T-helper 2 cell treated with Interferon-gamma antibody and Interleukin-4, amounts not matched to agents 5 μg/mL and 100 μg/mL, for 36 hours (primary cell): ENCODE data around the gene CAMKMT.

ENCODE experiments used
- DNase-seq: peaks from one replicate; pipeline ENCODE4 v3.0.0; 2021; ENCODE audit warnings: low spot score
- H3K27ac Mint-ChIP-seq: one replicate; pipeline ENCODE4 v1.8.0; 2021; ENCODE audit warnings: mild to moderate bottlenecking, mixed read lengths
- H3K27me3 Mint-ChIP-seq: one replicate; pipeline ENCODE4 v1.8.0; 2021; ENCODE audit warnings: low read depth, mixed read lengths
- H3K36me3 Mint-ChIP-seq: one replicate; pipeline ENCODE4 v1.8.0; 2021; ENCODE audit warnings: low read depth, mixed read lengths
- H3K4me1 Mint-ChIP-seq: one replicate; pipeline ENCODE4 v1.8.0; 2021; ENCODE audit warnings: low read depth, mixed read lengths
- H3K4me3 Mint-ChIP-seq: one replicate; pipeline ENCODE4 v1.8.0; 2022; ENCODE audit warnings: mild to moderate bottlenecking, moderate library complexity, mixed read lengths
- H3K9me3 Mint-ChIP-seq: one replicate; pipeline ENCODE4 v1.8.0; 2021; ENCODE audit warnings: mixed read lengths

The CAMKMT gene

GRCh38 chr2:44526352-44526751, 164.6 kb downstream of the CAMKMT start:
- Mint-ChIP-seq H3K9me3 (peaks cover 9% of the 10 kb centered on the region), H3K27me3 (no peaks in the 10 kb centered on the region), H3K36me3 (peaks cover 5% of the 10 kb centered on the region), H3K4me3 (no peak overlapping the region), H3K27ac (no peak overlapping the region), H3K4me1 (no peaks in the 10 kb centered on the region)
- no peak for DNase-seq

GRCh38 chr2:44528595-44528994, 166.8 kb downstream of the CAMKMT start:
- H3K27ac Mint-ChIP-seq, result no peak overlapping the region
- H3K36me3 Mint-ChIP-seq, result peaks cover 3% of the 10 kb centered on the region
- no peaks in the 10 kb centered on the region for H3K27me3 Mint-ChIP-seq
- no peak for DNase-seq
- H3K9me3 Mint-ChIP-seq, result no peaks in the 10 kb centered on the region
- H3K4me3 Mint-ChIP-seq, result no peak overlapping the region
- H3K4me1 Mint-ChIP-seq, result no peaks in the 10 kb centered on the region

- no peaks in the 10 kb centered on the region for H3K27me3 Mint-ChIP-seq
- no peaks in the 10 kb centered on the region for H3K9me3 Mint-ChIP-seq
- peaks cover 3% of the 10 kb centered on the region for H3K36me3 Mint-ChIP-seq
- no peak overlapping the region for H3K27ac Mint-ChIP-seq
- no peak overlapping the region for H3K4me3 Mint-ChIP-seq
- no peaks in the 10 kb centered on the region for H3K4me1 Mint-ChIP-seq
- no peak for DNase-seq
These were observed 167.7 kb downstream of the CAMKMT start for GRCh38 chr2:44529448-44529847.

- Mint-ChIP-seq H3K27me3 (no peaks in the 10 kb centered on the region), H3K27ac (no peak overlapping the region)
These were observed 169.5 kb downstream of the CAMKMT start for GRCh38 chr2:44531289-44531688.

GRCh38 chr2:44532031-44532430, 170.3 kb downstream of the CAMKMT start:
- Mint-ChIP-seq H3K27ac (no peak overlapping the region), H3K4me3 (no peak overlapping the region), H3K9me3 (no peaks in the 10 kb centered on the region)

More at GRCh38 chr2:44531289-44531688, 169.5 kb downstream of the CAMKMT start:
- no peak for DNase-seq
- H3K4me1 Mint-ChIP-seq, result no peaks in the 10 kb centered on the region
- peaks cover 3% of the 10 kb centered on the region for H3K36me3 Mint-ChIP-seq
- no peaks in the 10 kb centered on the region for H3K9me3 Mint-ChIP-seq
- no peak overlapping the region for H3K4me3 Mint-ChIP-seq

GRCh38 chr2:44533508-44533907, 171.8 kb downstream of the CAMKMT start:
- Mint-ChIP-seq H3K9me3 (no peaks in the 10 kb centered on the region), H3K27me3 (no peaks in the 10 kb centered on the region), H3K4me1 (no peaks in the 10 kb centered on the region), H3K27ac (no peak overlapping the region), H3K4me3 (no peak overlapping the region), H3K36me3 (peaks cover 3% of the 10 kb centered on the region)
- no peak for DNase-seq

More at GRCh38 chr2:44532031-44532430, 170.3 kb downstream of the CAMKMT start:
- no peak for DNase-seq
- H3K27me3 Mint-ChIP-seq, result no peaks in the 10 kb centered on the region
- peaks cover 3% of the 10 kb centered on the region for H3K36me3 Mint-ChIP-seq
- no peaks in the 10 kb centered on the region for H3K4me1 Mint-ChIP-seq

GRCh38 chr2:44535376-44535775, 173.6 kb downstream of the CAMKMT start:
- no peaks in the 10 kb centered on the region for H3K9me3 Mint-ChIP-seq
- H3K4me1 Mint-ChIP-seq, result no peaks in the 10 kb centered on the region
- DNase-seq, result no peak
- H3K27ac Mint-ChIP-seq, result no peak overlapping the region
- H3K27me3 Mint-ChIP-seq, result no peaks in the 10 kb centered on the region
- peaks cover 3% of the 10 kb centered on the region for H3K36me3 Mint-ChIP-seq
- no peak overlapping the region for H3K4me3 Mint-ChIP-seq

GRCh38 chr2:44537264-44537663, 175.5 kb downstream of the CAMKMT start:
- H3K4me3 Mint-ChIP-seq, result no peak overlapping the region

GRCh38 chr2:44542520-44542919, 180.8 kb downstream of the CAMKMT start:
- Mint-ChIP-seq H3K4me1 (no peaks in the 10 kb centered on the region), H3K36me3 (no peaks in the 10 kb centered on the region), H3K27ac (no peak overlapping the region), H3K27me3 (no peaks in the 10 kb centered on the region), H3K9me3 (no peaks in the 10 kb centered on the region), H3K4me3 (no peak overlapping the region)
- no peak for DNase-seq

More at GRCh38 chr2:44537264-44537663, 175.5 kb downstream of the CAMKMT start:
- peaks cover 3% of the 10 kb centered on the region for H3K36me3 Mint-ChIP-seq
- no peaks in the 10 kb centered on the region for H3K9me3 Mint-ChIP-seq
- H3K27me3 Mint-ChIP-seq, result no peaks in the 10 kb centered on the region
- H3K27ac Mint-ChIP-seq, result no peak overlapping the region
- H3K4me1 Mint-ChIP-seq, result no peaks in the 10 kb centered on the region
- no peak for DNase-seq

- no peak overlapping the region for H3K27ac Mint-ChIP-seq
- no peak for DNase-seq
- H3K36me3 Mint-ChIP-seq, result no peaks in the 10 kb centered on the region
- no peaks in the 10 kb centered on the region for H3K27me3 Mint-ChIP-seq
- H3K9me3 Mint-ChIP-seq, result no peaks in the 10 kb centered on the region
- H3K4me1 Mint-ChIP-seq, result peaks cover 1% of the 10 kb centered on the region
- no peak overlapping the region for H3K4me3 Mint-ChIP-seq
These were observed 182.3 kb downstream of the CAMKMT start for GRCh38 chr2:44543773-44544725.

- Mint-ChIP-seq H3K27ac (no peak overlapping the region), H3K27me3 (no peaks in the 10 kb centered on the region), H3K4me3 (no peak overlapping the region), H3K9me3 (no peaks in the 10 kb centered on the region), H3K4me1 (peaks cover 1% of the 10 kb centered on the region), H3K36me3 (no peaks in the 10 kb centered on the region)
- no peak for DNase-seq
These were observed 183.3 kb downstream of the CAMKMT start for GRCh38 chr2:44545005-44545404.

GRCh38 chr2:44546459-44547127, 184.8 kb downstream of the CAMKMT start:
- peaks cover 8% of the 10 kb centered on the region for H3K4me1 Mint-ChIP-seq
- H3K9me3 Mint-ChIP-seq, result no peaks in the 10 kb centered on the region
- H3K36me3 Mint-ChIP-seq, result no peaks in the 10 kb centered on the region
- H3K4me3 Mint-ChIP-seq, result no peak overlapping the region
- H3K27ac Mint-ChIP-seq, result no peak overlapping the region
- DNase-seq, result no peak
- H3K27me3 Mint-ChIP-seq, result no peaks in the 10 kb centered on the region

- Mint-ChIP-seq H3K36me3 (no peaks in the 10 kb centered on the region), H3K27me3 (no peaks in the 10 kb centered on the region), H3K9me3 (no peaks in the 10 kb centered on the region), H3K4me1 (peaks cover 8% of the 10 kb centered on the region), H3K4me3 (no peak overlapping the region), H3K27ac (no peak overlapping the region)
- DNase-seq, result no peak
These were observed 186.0 kb downstream of the CAMKMT start for GRCh38 chr2:44547718-44548117.
